ENCODE measurements around the gene TMEM213.

- TF ChIP-seq EP300 (IDR thresholded peaks at IDR 0.05; ENCODE audit: borderline replicate concordance), result no peak
- no peak for TF ChIP-seq CREB1 (IDR thresholded peaks at IDR 0.05; ENCODE audit: low read depth)
- TF ChIP-seq NFIC (IDR thresholded peaks at IDR 0.05), result no peak
- no peak for TF ChIP-seq MAX (IDR thresholded peaks at IDR 0.05)
- no peak for TF ChIP-seq ZBTB7A (IDR thresholded peaks at IDR 0.05; ENCODE audit: low read depth)
- no peak for TF ChIP-seq REST (IDR thresholded peaks at IDR 0.05; ENCODE audit: low read depth)
These were observed 39.8 kb downstream of the TMEM213 start for GRCh38 chr7:138837627-138838026.
